OCI-LY1 (cell line): Measurements from ENCODE around the gene HCN1.

ENCODE experiments used
- EZH2 ChIP-seq: fragments of 200-600 bp; sonication (generic), shearing (Covaris generic); IDR thresholded peaks from 2 replicates; pipeline ENCODE4 v1.8.0; 2017; ENCODE audit warnings: borderline replicate concordance, mixed run types, mild to moderate bottlenecking, antibody characterized with exemption, low read length, moderate library complexity, mixed read lengths
- TF ChIP-seq, protein P1 (sequence below): fragments of 200-600 bp; sonication (generic), shearing (Covaris generic); IDR thresholded peaks from 2 replicates; pipeline ENCODE4 v1.5.1; 2017; ENCODE audit warnings: mild to moderate bottlenecking, antibody characterized with exemption, low read length, moderate library complexity, mixed read lengths

DNA sequence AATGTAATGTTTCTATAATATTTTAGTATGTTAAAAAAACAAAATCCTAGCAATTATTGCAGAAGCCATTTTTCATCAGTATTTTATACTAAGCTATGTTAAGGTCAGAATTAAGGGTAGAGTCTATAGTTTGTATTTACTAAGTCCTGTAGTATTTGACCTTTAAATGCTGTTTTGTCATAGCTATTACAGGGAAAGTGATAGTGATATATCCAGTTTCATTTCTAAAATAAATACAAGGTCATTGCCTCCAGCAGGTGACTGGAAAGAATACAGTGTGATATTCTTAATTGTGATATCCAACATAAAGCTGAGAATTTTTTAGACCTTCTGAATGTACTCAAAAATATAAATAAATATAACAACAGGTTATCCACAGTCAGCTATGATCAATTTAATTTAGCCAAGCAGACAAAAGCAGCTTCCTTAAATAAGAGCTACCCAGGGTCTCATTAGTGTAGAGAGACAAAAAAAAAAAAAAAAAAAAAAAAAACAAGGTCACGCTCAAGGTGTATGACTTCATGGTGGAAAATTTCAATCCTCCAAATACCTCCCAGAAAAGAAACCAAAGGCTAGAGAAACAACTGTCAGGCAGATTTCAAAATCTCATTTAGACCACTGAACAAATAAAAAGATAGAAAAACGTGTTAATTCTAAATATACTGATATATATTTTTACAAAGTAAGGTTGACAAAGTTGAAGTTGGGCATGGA is 278.7 kb downstream of the HCN1 start:
- TF ChIP-seq, protein P1, sequence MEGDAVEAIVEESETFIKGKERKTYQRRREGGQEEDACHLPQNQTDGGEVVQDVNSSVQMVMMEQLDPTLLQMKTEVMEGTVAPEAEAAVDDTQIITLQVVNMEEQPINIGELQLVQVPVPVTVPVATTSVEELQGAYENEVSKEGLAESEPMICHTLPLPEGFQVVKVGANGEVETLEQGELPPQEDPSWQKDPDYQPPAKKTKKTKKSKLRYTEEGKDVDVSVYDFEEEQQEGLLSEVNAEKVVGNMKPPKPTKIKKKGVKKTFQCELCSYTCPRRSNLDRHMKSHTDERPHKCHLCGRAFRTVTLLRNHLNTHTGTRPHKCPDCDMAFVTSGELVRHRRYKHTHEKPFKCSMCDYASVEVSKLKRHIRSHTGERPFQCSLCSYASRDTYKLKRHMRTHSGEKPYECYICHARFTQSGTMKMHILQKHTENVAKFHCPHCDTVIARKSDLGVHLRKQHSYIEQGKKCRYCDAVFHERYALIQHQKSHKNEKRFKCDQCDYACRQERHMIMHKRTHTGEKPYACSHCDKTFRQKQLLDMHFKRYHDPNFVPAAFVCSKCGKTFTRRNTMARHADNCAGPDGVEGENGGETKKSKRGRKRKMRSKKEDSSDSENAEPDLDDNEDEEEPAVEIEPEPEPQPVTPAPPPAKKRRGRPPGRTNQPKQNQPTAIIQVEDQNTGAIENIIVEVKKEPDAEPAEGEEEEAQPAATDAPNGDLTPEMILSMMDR: no peak
- TF ChIP-seq EZH2: no peak
